Endothelial cell of umbilical vein (primary cell): ENCODE results near the gene ATP2C2. TPM values are rescaled to one million over a fixed set of nuclear protein-coding genes. Genes with fewer than 3 reads are reported as not detected.

Experiments
- BruUV-seq: library from RNA; stranded (reverse); fragments of 400-500 nt; replicated peaks from 2 replicates; lab custom pipeline; 2021; lab: Mats Ljungman, UMichigan
- CTCF ChIA-PET: fragments of 300-600, 350-600 bp; sonication (Branson Sonifier 250); formaldehyde crosslinking; loops from one replicate; lab custom pipeline; 2021; ENCODE audit warnings: antibody characterized with exemption, inconsistent platforms; lab: Charles Lee
- POLR2A ChIA-PET: fragments of 300-600, 350-600 bp; sonication (Branson Sonifier 250); formaldehyde crosslinking; loops from one replicate; lab custom pipeline; 2021; ENCODE audit warnings: antibody characterized with exemption, inconsistent platforms; lab: Charles Lee
- DNase-seq: peaks from one replicate; pipeline ENCODE4 v3.0.0-alpha.2; 2011; ENCODE audit warnings: low read depth, low spot score
- FAIRE-seq: peaks from 2 replicates; lab custom pipeline; 2011; peaks lifted over from hg19 to GRCh38; lab: Jason Lieb, UNC
- H2AFZ ChIP-seq: 2 replicates; pipeline ENCODE4 v1.6.0; 2012; ENCODE audit warnings: low read depth, low read length, control low read depth, inconsistent platforms
- H3K27ac ChIP-seq: 2 replicates; pipeline ENCODE4 v1.5.1; 2011; ENCODE audit warnings: low read depth, mild to moderate bottlenecking, control low read depth, low read length, moderate library complexity; ENCODE audit not compliant: insufficient read depth
- H3K27me3 ChIP-seq, 2 experiments: 2 replicates each; pipeline versions ENCODE4 v1.6.0 to v1.6.1; 2011; ENCODE audit warnings: low read length in 2 of 2, mixed read lengths in 1 of 2; ENCODE audit not compliant: control insufficient read depth in 2 of 2, insufficient read depth in 2 of 2
- H3K36me3 ChIP-seq, 2 experiments: 2 replicates in 1 of 2; 3 replicates in 1 of 2; pipeline ENCODE4 v1.5.1; 2011; ENCODE audit warnings: low read length in 2 of 2, mild to moderate bottlenecking in 1 of 2, moderate library complexity in 1 of 2; ENCODE audit not compliant: control insufficient read depth in 2 of 2, insufficient read depth in 2 of 2; ENCODE audit errors: extremely low read depth in 1 of 2
- H3K4me1 ChIP-seq: 3 replicates; pipeline ENCODE4 v1.5.1; 2011; ENCODE audit warnings: mild to moderate bottlenecking, low read length; ENCODE audit not compliant: control insufficient read depth, insufficient read depth; ENCODE audit errors: extremely low read depth
- H3K4me2 ChIP-seq: 2 replicates; pipeline ENCODE4 v1.6.1; 2011; ENCODE audit warnings: low read length, control low read depth, mixed read lengths; ENCODE audit not compliant: insufficient read depth
- H3K4me3 ChIP-seq, 3 experiments: fragments of 200-600 bp in 1 of 3; sonication (generic), shearing (Covaris generic) in 1 of 3; replicated peaks in 1 of 3; 2 replicates each; pipeline ENCODE4 v1.5.1; 2011 to 2016; ENCODE audit warnings: control low read depth in 3 of 3, low read length in 3 of 3, mild to moderate bottlenecking in 2 of 3, inconsistent platforms in 1 of 3, low read depth in 1 of 3, moderate library complexity in 1 of 3; ENCODE audit not compliant: insufficient read depth in 1 of 3
- H3K79me2 ChIP-seq: 2 replicates; pipeline ENCODE4 v1.6.0; 2012; ENCODE audit warnings: low read length, inconsistent platforms; ENCODE audit not compliant: control insufficient read depth, insufficient read depth
- H3K9ac ChIP-seq: replicated peaks from 2 replicates; pipeline ENCODE3; 2011; ENCODE audit warnings: low read length, control low read depth; ENCODE audit not compliant: insufficient read depth; ENCODE audit errors: extremely low read depth
- H3K9me1 ChIP-seq: replicated peaks from 3 replicates; pipeline ENCODE4 v1.6.0; 2011; ENCODE audit warnings: mild to moderate bottlenecking, low read length; ENCODE audit not compliant: control insufficient read depth, insufficient read depth; ENCODE audit errors: extremely low read depth
- H3K9me3 ChIP-seq: replicated peaks from 2 replicates; pipeline ENCODE4 v1.5.1; 2012; ENCODE audit warnings: low read length, inconsistent platforms; ENCODE audit not compliant: control insufficient read depth, insufficient read depth
- H4K20me1 ChIP-seq: replicated peaks from 2 replicates; pipeline ENCODE3; 2011; ENCODE audit warnings: mild to moderate bottlenecking, low read length; ENCODE audit not compliant: control insufficient read depth, insufficient read depth; ENCODE audit errors: extremely low read depth
- CTCF ChIP-seq, 2 donors: IDR thresholded peaks; 1 replicate in 1 of 2; 2 replicates in 1 of 2; pipeline ENCODE4 v1.5.1; 2011; ENCODE audit warnings: low read length in 2 of 2, mild to moderate bottlenecking in 2 of 2, moderate library complexity in 2 of 2, control low read depth in 1 of 2, inconsistent platforms in 1 of 2, low read depth in 1 of 2; ENCODE audit not compliant: insufficient read depth in 1 of 2; ENCODE audit errors: extremely low read depth in 1 of 2
- EZH2 ChIP-seq: IDR thresholded peaks from 2 replicates; pipeline ENCODE4 v1.6.1; 2012; ENCODE audit warnings: borderline replicate concordance, low read depth, mild to moderate bottlenecking, moderate library complexity, low read length, inconsistent platforms; ENCODE audit not compliant: severe bottlenecking
- FOS ChIP-seq: IDR thresholded peaks from 2 replicates; pipeline ENCODE4 v1.6.1; 2011; ENCODE audit warnings: mild to moderate bottlenecking, low read length, moderate library complexity, borderline replicate concordance; ENCODE audit not compliant: insufficient read depth
- GATA2 ChIP-seq: IDR thresholded peaks from 2 replicates; pipeline ENCODE4 v1.7.0; 2011; ENCODE audit warnings: low read depth, mild to moderate bottlenecking, moderate library complexity, mixed read lengths, low read length; ENCODE audit not compliant: insufficient read length, insufficient read depth
- JUN ChIP-seq: IDR thresholded peaks from 2 replicates; pipeline ENCODE4 v1.6.1; 2011; ENCODE audit warnings: borderline replicate concordance, low read depth; ENCODE audit not compliant: insufficient read length, insufficient read depth
- MAX ChIP-seq: IDR thresholded peaks from 2 replicates; pipeline ENCODE4 v1.6.1; 2011; ENCODE audit not compliant: insufficient read depth, insufficient read length
- MYC ChIP-seq: IDR thresholded peaks from one replicate; pipeline ENCODE4 v1.6.1; 2011; ENCODE audit warnings: mild to moderate bottlenecking, low read depth, low read length
- POLR2A ChIP-seq: IDR thresholded peaks from 2 replicates; pipeline ENCODE4 v1.6.1; 2012; ENCODE audit warnings: low read depth, mild to moderate bottlenecking, control low read depth, low read length
- POLR2AphosphoS5 ChIP-seq: IDR thresholded peaks from 2 replicates; pipeline ENCODE4 v1.6.1; 2012; ENCODE audit warnings: low read depth, mild to moderate bottlenecking, control low read depth, low read length, moderate library complexity; ENCODE audit not compliant: insufficient read depth
- dilution Hi-C: fragments of 300-500 bp; cut with MboI; formaldehyde crosslinking; loops from one replicate; pipeline ENCODE4 v1.15.0; 2019; ENCODE audit warnings: low sequenced_read_pairs; ENCODE audit not compliant: extremely low pct_ligation_motif_present
- intact Hi-C: fragments of 100-400 bp; cut with micrococcal nuclease; formaldehyde crosslinking; loops from one replicate; pipeline ENCODE4 v1.10.0; 2022
- polyA plus RNA-seq, 4 experiments: library from polyadenylated mRNA; depleted of rRNA in 3 of 4; stranded (reverse) in 3 of 4; unstranded in 1 of 4; fragments of >200 nt; gene quantifications; 2 replicates each; pipeline versions ENCODE4 v1.2.1 to v1.2.3, GENCODE V29; 2011 to 2012; ENCODE audit warnings: missing spikeins in 1 of 4
- total RNA-seq: library from RNA; stranded (reverse); gene quantifications from 2 replicates; pipeline ENCODE4 v1.2.3, GENCODE V29; 2021

ATP2C2 gene
- total and polyA plus RNA-seq, 2 donors (not counting 3 experiments of a cell fraction or from before 2014, with no cell fraction given) = not detected

GRCh38 chr16:84351630-84352029, 16.7 kb upstream of the ATP2C2 start:
- no peak overlapping the region for H3K4me2 ChIP-seq
- dilution Hi-C loops = no loop called here
- FAIRE-seq = no peak

More at GRCh38 chr16:84351630-84352029, 16.7 kb upstream of the ATP2C2 start:
- H3K4me1 ChIP-seq = no peaks in the 10 kb centered on the region
- no peaks in the 10 kb centered on the region for H3K27me3 ChIP-seq
- no peaks in the 10 kb centered on the region for H3K36me3 ChIP-seq
- ChIA-PET CTCF (no interaction called here), POLR2A (no interaction called here)
- H2AFZ ChIP-seq = no peak overlapping the region
- intact Hi-C loops = no loop called here
- H3K4me3 ChIP-seq = no peak overlapping the region
- no peak for DNase-seq
- BruUV-seq = no TSS peak
- TF ChIP-seq FOS = no peak
- no peak for TF ChIP-seq EZH2
- TF ChIP-seq CTCF (IDR thresholded peaks at IDR 0.05; ENCODE audit: extremely low read depth in 1 of 2, insufficient read depth in 1 of 2, low read depth in 1 of 2, low read length in 2 of 2) = no peak
- no peak for TF ChIP-seq MAX
- no peak for TF ChIP-seq JUN
- no peak for TF ChIP-seq POLR2AphosphoS5
- TF ChIP-seq GATA2 = no peak
- TF ChIP-seq MYC = no peak
- no peak for TF ChIP-seq POLR2A
- no peaks in the 10 kb centered on the region for H3K9me1 ChIP-seq
- no peak overlapping the region for H3K27ac ChIP-seq
- H3K9ac ChIP-seq = no peak overlapping the region
- no peaks in the 10 kb centered on the region for H3K79me2 ChIP-seq
- no peaks in the 10 kb centered on the region for H3K9me3 ChIP-seq
- no peaks in the 10 kb centered on the region for H4K20me1 ChIP-seq
